Mesenchymal stem cell (in vitro differentiated cells and primary cell): ENCODE measurements around the gene PIK3CB.
"Not testable (repeated sequence)": the region's sequence is repeated elsewhere in the genome, so short reads cannot be mapped to it uniquely, and the experiment has no call there.

ENCODE experiments used
- DNase-seq: peaks from one replicate; pipeline ENCODE4 v3.0.0-alpha.2; 2013
- H2AFZ ChIP-seq: one replicate; pipeline ENCODE4 v1.6.1; 2013; ENCODE audit warnings: low read depth, mild to moderate bottlenecking, control low read depth, inconsistent platforms, low read length, moderate library complexity
- H2AK5ac ChIP-seq: 2 replicates; pipeline ENCODE4 v1.6.1; 2013; ENCODE audit warnings: low read length, moderate library complexity, mild to moderate bottlenecking, inconsistent platforms; ENCODE audit not compliant: severe bottlenecking
- H2BK120ac ChIP-seq: one replicate; pipeline ENCODE4 v1.6.1; 2013; ENCODE audit warnings: low read depth, mild to moderate bottlenecking, inconsistent platforms, low read length, moderate library complexity
- H2BK12ac ChIP-seq, 2 experiments: one replicate each; pipeline ENCODE4 v1.6.1; 2013; ENCODE audit warnings: inconsistent platforms in 2 of 2, low read length in 2 of 2, mild to moderate bottlenecking in 2 of 2, moderate library complexity in 2 of 2, control low read depth in 1 of 2
- H2BK15ac ChIP-seq: one replicate; pipeline ENCODE4 v1.6.1; 2013; ENCODE audit warnings: mild to moderate bottlenecking, low read depth, inconsistent platforms; ENCODE audit not compliant: poor library complexity, severe bottlenecking
- H2BK5ac ChIP-seq: 2 replicates; pipeline ENCODE4 v1.6.1; 2013; ENCODE audit warnings: low read depth, mild to moderate bottlenecking, low read length, control low read depth, inconsistent platforms; ENCODE audit not compliant: poor library complexity, severe bottlenecking
- H3K14ac ChIP-seq, 2 experiments: one replicate each; pipeline ENCODE4 v1.6.1; 2013; ENCODE audit warnings: inconsistent platforms in 2 of 2, low read length in 2 of 2, control low read depth in 1 of 2, mild to moderate bottlenecking in 1 of 2, moderate library complexity in 1 of 2
- H3K18ac ChIP-seq, 2 experiments: one replicate each; pipeline ENCODE4 v1.6.1; 2013; ENCODE audit warnings: inconsistent platforms in 2 of 2, low read length in 2 of 2, control low read depth in 1 of 2, low read depth in 1 of 2, mild to moderate bottlenecking in 1 of 2
- H3K23ac ChIP-seq, 2 experiments: one replicate each; pipeline ENCODE4 v1.6.1; 2013; ENCODE audit warnings: inconsistent platforms in 2 of 2, low read length in 2 of 2, mild to moderate bottlenecking in 2 of 2, moderate library complexity in 2 of 2, control low read depth in 1 of 2
- H3K27ac ChIP-seq: 2 replicates; pipeline ENCODE4 v1.5.1; 2013; ENCODE audit warnings: mild to moderate bottlenecking, moderate library complexity, low read length, control low read depth, inconsistent platforms; ENCODE audit not compliant: poor library complexity, severe bottlenecking
- H3K27me3 ChIP-seq, 2 experiments: 2 replicates each; pipeline versions ENCODE4 v1.6.1 to v1.7.0; 2013; ENCODE audit warnings: low read length in 2 of 2, mild to moderate bottlenecking in 2 of 2, moderate library complexity in 2 of 2, control low read depth in 1 of 2, inconsistent platforms in 1 of 2; ENCODE audit not compliant: control insufficient read depth in 1 of 2, insufficient read depth in 1 of 2
- H3K36me3 ChIP-seq, 2 experiments: 2 replicates each; pipeline versions ENCODE4 v1.6.1 to v1.7.0; 2013; ENCODE audit warnings: low read length in 2 of 2, control low read depth in 1 of 2, inconsistent platforms in 1 of 2, low read depth in 1 of 2, mild to moderate bottlenecking in 1 of 2; ENCODE audit not compliant: insufficient read depth in 2 of 2, control insufficient read depth in 1 of 2
- H3K4ac ChIP-seq, 2 experiments: one replicate each; pipeline ENCODE4 v1.6.1; 2013; ENCODE audit warnings: inconsistent platforms in 2 of 2, low read length in 2 of 2, mild to moderate bottlenecking in 2 of 2, moderate library complexity in 2 of 2, control low read depth in 1 of 2, low read depth in 1 of 2
- H3K4me1 ChIP-seq: 2 replicates; pipeline ENCODE4 v1.6.1; 2013; ENCODE audit warnings: low read depth, low read length, control low read depth; ENCODE audit not compliant: control insufficient read depth, insufficient read depth
- H3K4me2 ChIP-seq: 2 replicates; pipeline ENCODE4 v1.6.1; 2013; ENCODE audit warnings: low read length, mild to moderate bottlenecking, inconsistent platforms; ENCODE audit not compliant: poor library complexity, severe bottlenecking
- H3K4me3 ChIP-seq, 2 experiments: 2 replicates each; pipeline versions ENCODE4 v1.5.1 to v1.7.0; 2013; ENCODE audit warnings: low read length in 2 of 2, mild to moderate bottlenecking in 2 of 2, control low read depth in 1 of 2, low read depth in 1 of 2; ENCODE audit not compliant: insufficient read depth in 1 of 2
- H3K79me1 ChIP-seq: replicated peaks from 2 replicates; pipeline ENCODE4 v1.6.1; 2013; ENCODE audit warnings: mild to moderate bottlenecking, control low read depth, low read length, inconsistent platforms; ENCODE audit not compliant: poor library complexity, severe bottlenecking
- H3K9ac ChIP-seq: 2 replicates; pipeline ENCODE4 v1.7.0; 2013; ENCODE audit warnings: mild to moderate bottlenecking, low read length, moderate library complexity
- H3K9me3 ChIP-seq: 2 replicates; pipeline ENCODE4 v1.7.0; 2013; ENCODE audit warnings: mild to moderate bottlenecking, low read length; ENCODE audit not compliant: control insufficient read depth
- H4K8ac ChIP-seq: one replicate; pipeline ENCODE4 v1.6.1; 2013; ENCODE audit warnings: inconsistent platforms, mild to moderate bottlenecking, low read length, moderate library complexity
- H4K91ac ChIP-seq: one replicate; pipeline ENCODE4 v1.6.1; 2013; ENCODE audit warnings: mild to moderate bottlenecking, low read length, inconsistent platforms
- WGBS: methylation state at CpG from one replicate; pipeline ENCODE4 v1.1.7; 2013; ENCODE audit warnings: mixed read lengths; 5-methylcytosine and 5-hydroxymethylcytosine counted together

Gene PIK3CB

DNA sequence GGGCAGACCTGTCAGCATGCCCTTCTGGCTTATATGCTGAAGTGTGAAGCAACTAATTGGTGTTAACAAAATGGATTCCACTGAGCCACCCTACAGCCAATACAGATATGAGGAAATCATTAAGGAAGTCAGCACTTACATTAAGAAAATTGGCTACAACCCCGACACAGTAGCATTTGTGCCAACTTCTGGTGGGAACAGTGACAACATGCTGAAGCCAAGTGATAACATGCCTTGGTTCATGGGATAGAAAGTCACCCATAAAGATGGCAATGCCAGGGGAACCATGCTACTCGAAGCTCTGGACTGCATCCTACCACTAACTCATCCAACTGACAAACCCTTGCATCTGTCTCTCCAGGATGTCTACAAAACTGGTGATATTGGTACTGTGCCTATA, 9.4 kb downstream of the PIK3CB start:
- no peak for DNase-seq
- H3K4me2 ChIP-seq, result no peak overlapping the region
- H3K36me3 ChIP-seq, result peaks cover 5 to 8% of the 10 kb centered on the region in 2 experiments
- H3K14ac ChIP-seq, result no peak overlapping the region
- no peak overlapping the region for H3K4me3 ChIP-seq
- H2AFZ ChIP-seq, result no peak overlapping the region
- no peak overlapping the region for H2BK15ac ChIP-seq
- no peak overlapping the region for H2BK5ac ChIP-seq
- H4K91ac ChIP-seq, result no peak overlapping the region
- 92% methylated on average over 2 of the region's 2 CpGs for WGBS
- H4K8ac ChIP-seq, result no peak overlapping the region
- no peak overlapping the region for H2BK12ac ChIP-seq
- no peak overlapping the region for H3K23ac ChIP-seq
- no peak overlapping the region for H2BK120ac ChIP-seq
- H3K4ac ChIP-seq, result no peak overlapping the region
- H3K27ac ChIP-seq, result peak overlapping the region; percentile 93
- H3K9ac ChIP-seq, result no peak overlapping the region
- no peaks in the 10 kb centered on the region for H3K27me3 ChIP-seq
- peak overlapping the region; percentile 93 for H2AK5ac ChIP-seq
- H3K79me1 ChIP-seq, result peaks cover 9% of the 10 kb centered on the region
- no peak overlapping the region for H3K18ac ChIP-seq
- peaks cover 9% of the 10 kb centered on the region for H3K4me1 ChIP-seq
- H3K9me3 ChIP-seq, result no peaks in the 10 kb centered on the region

DNA sequence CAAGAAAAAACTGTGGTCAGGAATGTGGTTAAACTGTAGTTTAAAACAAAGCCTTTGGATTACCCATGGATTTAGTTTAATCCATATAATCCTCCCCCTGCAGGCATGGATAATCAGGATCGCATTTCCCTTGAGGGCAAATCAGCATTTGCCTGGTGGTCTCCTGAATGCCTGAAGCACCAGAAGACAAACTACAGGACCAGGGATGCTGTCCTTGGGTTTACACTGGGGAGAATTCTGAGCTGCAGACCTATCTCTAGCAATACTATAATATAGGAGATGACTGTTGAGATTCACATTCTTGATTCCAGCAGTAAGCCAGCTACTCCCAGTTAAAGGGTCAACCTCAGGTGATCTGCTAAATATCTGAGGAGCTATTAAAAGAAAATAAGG, 10.6 kb downstream of the PIK3CB start:
- 100% methylated on average over 1 of the region's 1 CpG for WGBS
- Histone ChIP-seq H2BK12ac (no peak overlapping the region), H3K27ac (peak overlapping the region; percentile 93), H2AK5ac (peak overlapping the region; percentile 43), H3K14ac (no peak overlapping the region), H3K9me3 (no peaks in the 10 kb centered on the region), H2BK5ac (peak overlapping the region; percentile 84), H3K18ac (no peak overlapping the region), H3K36me3 (peaks cover 5 to 8% of the 10 kb centered on the region in 2 experiments), H3K4me3 (no peak overlapping the region), H3K4ac (no peak overlapping the region), H2BK120ac (no peak overlapping the region), H4K8ac (no peak overlapping the region), H2BK15ac (no peak overlapping the region), H3K9ac (no peak overlapping the region), H4K91ac (no peak overlapping the region), H3K4me1 (peaks cover 7% of the 10 kb centered on the region), H3K23ac (no peak overlapping the region), H2AFZ (no peak overlapping the region), H3K79me1 (peaks cover 10% of the 10 kb centered on the region), H3K4me2 (peak overlapping the region; percentile 12), H3K27me3 (no peaks in the 10 kb centered on the region)
- DNase-seq, result no peak

DNA sequence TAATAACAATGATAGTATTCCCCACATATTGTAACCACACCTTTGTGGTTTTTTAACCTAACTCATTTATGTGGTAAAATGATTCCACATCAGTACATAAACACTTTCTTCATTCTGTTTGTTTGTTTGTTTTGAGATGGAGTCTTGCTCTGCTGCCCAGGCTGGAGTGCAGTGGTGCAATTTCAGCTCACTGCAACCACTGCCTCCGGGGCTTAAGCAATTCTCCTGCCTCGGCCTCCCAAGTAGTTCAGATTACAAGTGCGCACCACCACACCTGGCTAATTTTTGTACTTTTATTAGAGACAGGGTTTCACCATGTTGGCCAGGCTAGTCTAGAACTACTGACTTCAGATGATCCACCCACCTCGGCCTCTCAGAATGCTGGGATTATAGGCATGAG, 14.3 kb downstream of the PIK3CB start:
- not testable (repeated sequence) for H2AK5ac ChIP-seq, H4K91ac ChIP-seq, H3K18ac ChIP-seq, H3K79me1 ChIP-seq, H4K8ac ChIP-seq, H3K9me3 ChIP-seq, H3K27me3 ChIP-seq, H3K36me3 ChIP-seq, DNase-seq, H3K4me3 ChIP-seq, H3K14ac ChIP-seq, H2BK15ac ChIP-seq, H3K23ac ChIP-seq, H3K4ac ChIP-seq, H2BK120ac ChIP-seq, H2BK12ac ChIP-seq, H3K27ac ChIP-seq, H3K4me2 ChIP-seq, H2AFZ ChIP-seq, H3K4me1 ChIP-seq, H2BK5ac ChIP-seq, H3K9ac ChIP-seq
- 99% methylated on average over 4 of the region's 4 CpGs for WGBS

DNA sequence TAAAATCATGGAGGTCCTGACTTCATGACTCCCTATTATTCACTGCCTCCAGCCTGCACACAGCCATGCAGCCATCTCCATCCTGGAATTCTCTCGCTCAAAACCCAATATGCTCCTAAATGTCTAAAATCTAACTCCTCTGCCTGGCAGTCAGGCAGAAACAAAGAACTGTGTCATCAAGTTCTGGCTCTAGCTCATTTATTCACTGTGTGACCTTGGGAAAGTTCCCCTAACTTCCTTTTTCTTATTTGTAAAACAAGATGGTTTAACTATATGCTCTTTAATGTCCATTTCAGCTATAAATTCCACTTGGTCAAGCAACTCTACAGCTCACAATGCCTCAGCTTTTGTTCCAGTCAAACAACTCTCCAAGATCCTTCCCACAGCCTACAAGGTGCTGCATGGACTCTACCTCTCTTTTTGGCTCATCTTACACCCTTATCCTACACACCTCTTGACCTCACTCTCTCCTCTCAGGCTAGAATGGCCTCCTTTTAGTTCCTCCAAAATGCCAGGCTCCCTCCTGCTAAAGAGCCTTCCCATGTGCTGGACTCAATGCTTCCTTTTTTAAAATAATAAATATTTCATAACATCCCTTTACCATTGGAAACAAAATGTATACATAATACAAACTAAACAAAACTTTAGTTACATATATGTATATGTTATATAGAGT, 16.4 kb downstream of the PIK3CB start:
- no peak overlapping the region for H3K14ac ChIP-seq
- H3K4me3 ChIP-seq, result no peak overlapping the region
- H3K4me1 ChIP-seq, result peaks cover 4% of the 10 kb centered on the region
- H2AFZ ChIP-seq, result no peak overlapping the region
- no peak overlapping the region for H2BK5ac ChIP-seq
- no peaks in the 10 kb centered on the region for H3K36me3 ChIP-seq
- H2BK120ac ChIP-seq, result no peak overlapping the region
- no peak overlapping the region for H3K4me2 ChIP-seq
- H3K4ac ChIP-seq, result no peak overlapping the region
- H2BK15ac ChIP-seq, result no peak overlapping the region
- H2BK12ac ChIP-seq, result no peak overlapping the region
- no peak overlapping the region for H3K27ac ChIP-seq
- no peaks in the 10 kb centered on the region for H3K27me3 ChIP-seq
- H3K18ac ChIP-seq, result no peak overlapping the region
- H4K8ac ChIP-seq, result no peak overlapping the region
- no peak for DNase-seq
- no peak overlapping the region for H3K9ac ChIP-seq
- H3K23ac ChIP-seq, result no peak overlapping the region
- H4K91ac ChIP-seq, result no peak overlapping the region
- peaks cover 12% of the 10 kb centered on the region for H3K79me1 ChIP-seq
- H3K9me3 ChIP-seq, result no peaks in the 10 kb centered on the region
- peak overlapping the region; percentile 49 for H2AK5ac ChIP-seq
- WGBS, result 91% methylated on average over 1 of the region's 1 CpG
